IMR-90 (cell line): Measurements from ENCODE around the gene SH2D4B. TPM values are rescaled to one million over a fixed set of nuclear protein-coding genes. Genes with fewer than 3 reads are reported as not detected.
A peak's percentile ranks its signal among the peaks of the same experiment; 100 is the strongest.

Source experiments
- ATAC-seq: fragments of 200-7000 bp; cut with Tn5 transposase; 2 replicates; pipeline ENCODE4 v1.9.1; 2020; ENCODE audit warnings: low read depth, mild to moderate bottlenecking, moderate library complexity
- BruUV-seq: library from RNA; stranded (reverse); fragments of 400-500 nt; replicated peaks from 2 replicates; lab custom pipeline; 2021; lab: Mats Ljungman, UMichigan
- CTCF ChIA-PET: fragments of 300-600 bp; formaldehyde crosslinking; extraction: SDS; loops from one replicate; lab custom pipeline; 2021; ENCODE audit warnings: antibody characterized with exemption; lab: Yijun Ruan, JAX
- POLR2A ChIA-PET: fragments of 300-600 bp; sonication (Branson Sonifier 250); formaldehyde crosslinking; loops from one replicate; lab custom pipeline; 2022; ENCODE audit warnings: antibody characterized with exemption; ENCODE audit not compliant: unreplicated experiment; lab: Charles Lee
- DNase-seq: peaks from one replicate; pipeline ENCODE4 v3.0.0; 2013
- H2AFZ ChIP-seq: replicated peaks from 2 replicates; pipeline ENCODE3; 2013; ENCODE audit warnings: low read length, mild to moderate bottlenecking; ENCODE audit not compliant: poor library complexity
- H2AK5ac ChIP-seq: 2 replicates; pipeline ENCODE4 v1.6.1; 2013; ENCODE audit warnings: low read depth, low read length, inconsistent platforms
- H2AK9ac ChIP-seq: replicated peaks from 2 replicates; pipeline ENCODE3; 2013; ENCODE audit warnings: mild to moderate bottlenecking, low read depth, low read length, moderate library complexity; ENCODE audit not compliant: poor library complexity
- H2BK120ac ChIP-seq: 2 replicates; pipeline ENCODE4 v1.6.1; 2013; ENCODE audit warnings: low read depth, low read length, inconsistent platforms
- H2BK15ac ChIP-seq: 3 replicates; pipeline ENCODE4 v1.6.1; 2013; ENCODE audit warnings: low read depth, low read length, inconsistent platforms
- H2BK20ac ChIP-seq: 2 replicates; pipeline ENCODE4 v1.6.1; 2013; ENCODE audit warnings: low read depth, mild to moderate bottlenecking, inconsistent platforms, low read length, moderate library complexity
- H2BK5ac ChIP-seq: 2 replicates; pipeline ENCODE4 v1.6.1; 2013; ENCODE audit warnings: mild to moderate bottlenecking, low read depth, low read length, inconsistent platforms; ENCODE audit not compliant: poor library complexity, severe bottlenecking
- H3K14ac ChIP-seq: replicated peaks from 2 replicates; pipeline ENCODE4 v1.6.1; 2013; ENCODE audit warnings: low read depth, low read length, inconsistent platforms
- H3K18ac ChIP-seq: 2 replicates; pipeline ENCODE4 v1.6.1; 2013; ENCODE audit warnings: low read depth, low read length, control low read depth
- H3K23ac ChIP-seq: 2 replicates; pipeline ENCODE4 v1.6.1; 2013; ENCODE audit warnings: low read depth, low read length, inconsistent platforms
- H3K27ac ChIP-seq: 2 replicates; pipeline ENCODE4 v1.5.1; 2013; ENCODE audit warnings: mild to moderate bottlenecking, control low read depth, low read length; ENCODE audit not compliant: insufficient read depth
- H3K27me3 ChIP-seq: 2 replicates; pipeline ENCODE4 v1.6.1; 2013; ENCODE audit warnings: low read length; ENCODE audit not compliant: control insufficient read depth, insufficient read depth
- H3K36me3 ChIP-seq: 2 replicates; pipeline ENCODE4 v1.6.1; 2013; ENCODE audit warnings: low read length, mixed read lengths; ENCODE audit not compliant: control insufficient read depth, insufficient read depth
- H3K4ac ChIP-seq: 2 replicates; pipeline ENCODE4 v1.6.1; 2013; ENCODE audit warnings: low read depth, low read length, inconsistent platforms
- H3K4me1 ChIP-seq: 2 replicates; pipeline ENCODE4 v1.6.1; 2013; ENCODE audit warnings: low read length, mixed read lengths; ENCODE audit not compliant: control insufficient read depth, insufficient read depth
- H3K4me2 ChIP-seq: 2 replicates; pipeline ENCODE4 v1.6.1; 2013; ENCODE audit warnings: low read depth, mild to moderate bottlenecking, control low read depth, low read length, moderate library complexity
- H3K4me3 ChIP-seq: 2 replicates; pipeline ENCODE4 v1.5.1; 2013; ENCODE audit warnings: low read depth, mild to moderate bottlenecking, control low read depth, low read length, moderate library complexity; ENCODE audit not compliant: insufficient read depth
- H3K56ac ChIP-seq: 2 replicates; pipeline ENCODE4 v1.6.1; 2013; ENCODE audit warnings: low read length, inconsistent platforms; ENCODE audit not compliant: insufficient read depth; ENCODE audit errors: extremely low read depth
- H3K79me1 ChIP-seq, 2 experiments: 2 replicates each; pipeline ENCODE4 v1.6.1; 2013; ENCODE audit warnings: low read length in 2 of 2, inconsistent platforms in 1 of 2, low read depth in 1 of 2
- H3K9ac ChIP-seq: 2 replicates; pipeline ENCODE4 v1.6.1; 2013; ENCODE audit warnings: low read depth, low read length, control low read depth
- H3K9me1 ChIP-seq: 2 replicates; pipeline ENCODE4 v1.6.1; 2013; ENCODE audit warnings: low read length, inconsistent platforms; ENCODE audit not compliant: insufficient read depth
- H3K9me3 ChIP-seq: 2 replicates; pipeline ENCODE4 v1.6.1; 2013; ENCODE audit warnings: low read length; ENCODE audit not compliant: control insufficient read depth, insufficient read depth
- H4K20me1 ChIP-seq: 2 replicates; pipeline ENCODE4 v1.6.1; 2013; ENCODE audit warnings: low read length, inconsistent platforms; ENCODE audit not compliant: insufficient read depth
- H4K5ac ChIP-seq: 2 replicates; pipeline ENCODE4 v1.6.1; 2013; ENCODE audit warnings: mild to moderate bottlenecking, low read depth, low read length, control low read depth
- H4K8ac ChIP-seq, 2 experiments: 2 replicates each; pipeline ENCODE4 v1.6.1; 2013; ENCODE audit warnings: low read depth in 2 of 2, low read length in 2 of 2, control low read depth in 1 of 2, inconsistent platforms in 1 of 2
- H4K91ac ChIP-seq: 2 replicates; pipeline ENCODE4 v1.6.1; 2013; ENCODE audit warnings: low read depth, low read length, inconsistent platforms; ENCODE audit not compliant: insufficient read depth
- CHD1 ChIP-seq: IDR thresholded peaks from 2 replicates; pipeline ENCODE4 v1.6.1; 2012; ENCODE audit warnings: low read depth, low read length, improper control_type of control experiment
- MAFK ChIP-seq: IDR thresholded peaks from 2 replicates; pipeline ENCODE4 v1.6.1; 2012; ENCODE audit warnings: low read depth, low read length, improper control_type of control experiment
- MXI1 ChIP-seq: IDR thresholded peaks from 2 replicates; pipeline ENCODE4 v1.6.1; 2012; ENCODE audit warnings: low read depth, mild to moderate bottlenecking, low read length, moderate library complexity, borderline replicate concordance
- RAD21 ChIP-seq: IDR thresholded peaks from 2 replicates; pipeline ENCODE4 v1.6.1; 2012; ENCODE audit warnings: low read length, improper control_type of control experiment
- RCOR1 ChIP-seq: IDR thresholded peaks from 2 replicates; pipeline ENCODE4 v1.6.1; 2012; ENCODE audit warnings: mild to moderate bottlenecking, low read length, improper control_type of control experiment; ENCODE audit not compliant: insufficient replicate concordance
- WGBS, 2 experiments: methylation state at CpG; one replicate each; pipeline versions ENCODE4 v1.1.5 to v1.1.7; 2013; ENCODE audit warnings: missing lambda C conversion rate in 2 of 2; ENCODE audit not compliant: insufficient read length in 1 of 2; ENCODE audit errors: extremely low coverage in 2 of 2; 5-methylcytosine and 5-hydroxymethylcytosine counted together
- dilution Hi-C: fragments of 300-500 bp; cut with HindIII; formaldehyde crosslinking; loops from one replicate; pipeline ENCODE4 v1.14.3; 2018; ENCODE audit warnings: low sequenced_read_pairs; ENCODE audit not compliant: unreplicated experiment
- in situ Hi-C: fragments of 300-500 bp; cut with MboI; formaldehyde crosslinking; loops from 3 replicates; pipeline ENCODE4 v1.14.3; 2019; ENCODE audit warnings: low sequenced_read_pairs, inconsistent platforms, mixed read lengths
- intact Hi-C: fragments of 100-400 bp; cut with micrococcal nuclease; formaldehyde crosslinking; loops from 2 replicates; pipeline ENCODE4 v1.10.0; 2022
- polyA plus RNA-seq, 3 experiments: library from polyadenylated mRNA; depleted of rRNA; stranded (reverse); fragments of >200 nt; gene quantifications; 2 replicates each; pipeline ENCODE4 v1.2.3, GENCODE V29; 2012; ENCODE audit warnings: low replicate concordance in 1 of 3
- total RNA-seq: library from RNA; depleted of rRNA; stranded (reverse); fragments of >200 nt; gene quantifications from 2 replicates; pipeline ENCODE4 v1.2.3, GENCODE V29; 2012

Gene SH2D4B
- total and polyA plus RNA-seq, 2 of the 4 experiments (the other 2 are of a cell fraction): not detected

DNA sequence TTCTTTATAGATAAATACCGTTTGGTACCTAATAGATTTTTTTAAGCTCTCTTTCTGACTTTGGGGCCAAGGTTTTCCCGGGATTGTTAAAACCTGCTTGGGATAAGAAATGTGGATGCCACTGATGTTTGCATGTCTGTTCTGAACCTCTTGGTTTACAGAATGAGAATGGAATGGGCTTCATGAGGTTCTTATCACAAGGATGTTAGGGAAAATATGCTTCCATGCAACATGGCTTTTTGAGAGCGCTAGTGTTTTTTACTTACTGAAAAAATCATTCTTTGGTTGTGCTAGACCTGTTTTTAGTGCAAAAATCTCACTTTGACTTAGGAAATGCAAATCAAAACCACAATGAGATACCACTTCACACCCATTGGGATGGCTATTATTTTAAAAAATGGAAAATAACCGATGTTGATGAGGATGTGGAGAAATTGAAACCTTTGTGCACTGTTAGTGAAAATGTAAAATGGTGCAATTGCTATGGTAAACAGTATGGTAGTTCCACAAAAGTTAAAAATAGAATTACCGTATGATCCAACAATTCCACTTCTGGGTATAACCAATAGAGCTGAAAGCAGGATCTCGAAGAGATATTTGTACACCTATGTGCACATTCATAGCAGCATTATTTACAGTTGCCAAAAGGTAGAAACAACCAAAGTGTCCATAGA lies 44.7 kb upstream of the SH2D4B start:
- Histone ChIP-seq H4K8ac (no peak overlapping the region), H2BK5ac (no peak overlapping the region), H2BK20ac (no peak overlapping the region), H3K9me3 (no peaks in the 10 kb centered on the region), H4K5ac (no peak overlapping the region), H2AFZ (no peak overlapping the region), H3K18ac (no peak overlapping the region), H2BK15ac (no peak overlapping the region), H3K4me2 (no peak overlapping the region), H3K9me1 (peaks cover 28% of the 10 kb centered on the region), H3K4ac (no peak overlapping the region), H2AK5ac (no peak overlapping the region), H3K27ac (no peak overlapping the region), H3K79me1 (peaks cover 27 to 75% of the 10 kb centered on the region in 2 experiments), H3K27me3 (no peaks in the 10 kb centered on the region), H2BK120ac (no peak overlapping the region), H3K14ac (no peak overlapping the region), H3K4me1 (peaks cover 8% of the 10 kb centered on the region), H2AK9ac (no peak overlapping the region), H3K9ac (no peak overlapping the region), H3K4me3 (no peak overlapping the region), H3K56ac (no peak overlapping the region), H3K23ac (no peak overlapping the region), H4K20me1 (peaks cover 19% of the 10 kb centered on the region; the same call in 1 of the 2 replicates), H4K91ac (no peak overlapping the region), H3K36me3 (peaks cover 23% of the 10 kb centered on the region)
- TF ChIP-seq MAFK: no peak
- no peak for TF ChIP-seq CHD1
- no peak for TF ChIP-seq RCOR1
- no peak for TF ChIP-seq RAD21
- no peak for TF ChIP-seq MXI1
- ATAC-seq (no peak), DNase-seq (peak; percentile 37)
- no CpG with 5 or more reads among the region's 6 CpGs for WGBS, 2 experiments
- BruUV-seq: no TSS peak
- dilution Hi-C loops: no loop called here
- intact Hi-C loops: no loop called here
- in situ Hi-C loops: no loop called here
- CTCF ChIA-PET: interaction anchor here (1.0 kb wide), 1 partner anchor 20 kb away, joined by 3 read pairs; no protein-coding TSS in a partner anchor
- POLR2A ChIA-PET: no interaction called here
